GM12892 (cell line): Measurements from ENCODE around the gene PROP1.
"Not testable (repeated sequence)": the region's sequence is repeated elsewhere in the genome, so short reads cannot be mapped to it uniquely, and the experiment has no call there.

ENCODE experiments used
- POLR2A ChIP-seq: IDR thresholded peaks from 2 replicates; pipeline ENCODE4 v1.6.1; 2011; ENCODE audit warnings: low read depth, low read length, control low read depth
- POLR2AphosphoS5 ChIP-seq: IDR thresholded peaks from 2 replicates; pipeline ENCODE4 v1.6.1; 2011; ENCODE audit warnings: low read depth, low read length, control low read depth

DNA sequence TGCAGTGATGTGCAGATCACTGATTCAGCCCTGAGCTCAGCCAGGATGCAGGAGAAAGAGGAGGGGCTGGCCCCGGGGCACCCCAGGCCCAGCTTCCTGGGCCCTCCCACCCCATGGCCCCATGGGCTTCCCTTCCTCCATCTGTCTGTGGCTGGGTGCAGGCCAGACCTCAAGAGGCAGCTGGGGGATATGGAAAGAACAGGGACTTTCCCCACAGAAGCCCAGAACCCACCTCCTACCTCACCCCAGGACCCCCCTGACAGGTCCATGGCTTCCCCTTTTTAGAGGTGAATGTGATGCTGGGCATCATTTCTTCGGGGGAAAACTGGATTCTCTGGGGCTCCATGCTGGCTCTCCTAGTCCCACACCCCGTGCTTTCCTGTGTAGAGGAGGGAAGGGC is 53.1 kb downstream of the PROP1 start:
- TF ChIP-seq POLR2A, POLR2AphosphoS5: not testable (repeated sequence)
